SK-N-SH (cell line): ENCODE results near the gene PIGK. TPM values are rescaled to one million over a fixed set of nuclear protein-coding genes. Genes with fewer than 3 reads are reported as not detected.

Source experiments
- CTCF ChIA-PET: fragments of 300-600, 350-600 bp; formaldehyde crosslinking; extraction: SDS; loops from one replicate; lab custom pipeline; 2021; lab: Yijun Ruan, JAX
- POLR2A ChIA-PET: fragments of 350-600 bp; sonication (Branson Sonifier 250); formaldehyde crosslinking; extraction: SDS; loops from one replicate; lab custom pipeline; 2020; ENCODE audit warnings: antibody characterized with exemption, inconsistent platforms; lab: Yijun Ruan, JAX
- DNase-seq: peaks from one replicate; pipeline ENCODE4 v3.0.0; 2012
- H2AFZ ChIP-seq: fragments of 200-600 bp; sonication (generic); 2 replicates; pipeline ENCODE4 v1.8.1; 2016; ENCODE audit warnings: antibody characterized with exemption, mild to moderate bottlenecking, low read depth
- H3F3A ChIP-seq: fragments of 200-600 bp; sonication (generic); replicated peaks from 2 replicates; pipeline ENCODE3; 2016; ENCODE audit warnings: antibody characterized with exemption, mild to moderate bottlenecking; ENCODE audit not compliant: insufficient read depth
- H3K27ac ChIP-seq, 2 experiments: fragments of 200-500 bp in 1 of 2; fragments of 200-600 bp in 1 of 2; sonication (Bioruptor generic) in 1 of 2; sonication (generic), shearing (Covaris generic) in 1 of 2; 2 replicates each; pipeline versions ENCODE4 v1.5.1 to v1.6.1; 2014 to 2016; ENCODE audit warnings: low read depth in 2 of 2, inconsistent platforms in 1 of 2, low read length in 1 of 2, mild to moderate bottlenecking in 1 of 2, mixed read lengths in 1 of 2
- H3K27me3 ChIP-seq: fragments of 200-600 bp; sonication (generic), shearing (Covaris generic); 2 replicates; pipeline ENCODE4 v1.6.1; 2016; ENCODE audit warnings: mixed run types; ENCODE audit not compliant: insufficient read depth
- H3K36me3 ChIP-seq, 2 experiments: fragments of 200-500 bp in 1 of 2; fragments of 200-600 bp in 1 of 2; sonication (Bioruptor generic) in 1 of 2; sonication (generic) in 1 of 2; replicated peaks in 1 of 2; 2 replicates each; pipeline versions ENCODE3 to v1.5.1; 2014 to 2016; ENCODE audit warnings: low read length in 1 of 2, mild to moderate bottlenecking in 1 of 2; ENCODE audit not compliant: insufficient read depth in 2 of 2, control insufficient read depth in 1 of 2
- H3K4me1 ChIP-seq, 2 experiments: fragments of 200-500 bp in 1 of 2; fragments of 200-600 bp in 1 of 2; sonication (Bioruptor generic) in 1 of 2; sonication (generic), shearing (Covaris generic) in 1 of 2; 2 replicates each; pipeline versions ENCODE4 v1.5.1 to v1.6.1; 2014 to 2016; ENCODE audit warnings: low read depth in 1 of 2, low read length in 1 of 2, mixed run types in 1 of 2; ENCODE audit not compliant: insufficient read depth in 2 of 2, control insufficient read depth in 1 of 2
- H3K4me2 ChIP-seq: fragments of 200-600 bp; sonication (generic), shearing (Covaris generic); 2 replicates; pipeline ENCODE4 v1.6.1; 2017; ENCODE audit warnings: mixed run types
- H3K4me3 ChIP-seq, 2 experiments: fragments of 200-500 bp in 1 of 2; fragments of 200-600 bp in 1 of 2; sonication (Bioruptor generic) in 1 of 2; sonication (generic), shearing (Covaris generic) in 1 of 2; 2 replicates each; pipeline versions ENCODE4 v1.5.1 to v1.8.1; 2014 to 2016; ENCODE audit warnings: low read depth in 2 of 2, inconsistent platforms in 1 of 2, low read length in 1 of 2, mild to moderate bottlenecking in 1 of 2, mixed read lengths in 1 of 2, moderate library complexity in 1 of 2
- H3K79me2 ChIP-seq: fragments of 200-600 bp; sonication (generic); 2 replicates; pipeline ENCODE4 v1.8.1; 2017; ENCODE audit warnings: mild to moderate bottlenecking; ENCODE audit not compliant: insufficient read depth
- H3K9ac ChIP-seq: fragments of 200-600 bp; sonication (generic); 2 replicates; pipeline ENCODE4 v1.6.1; 2017; ENCODE audit warnings: mixed run types
- H3K9me2 ChIP-seq: fragments of 200-600 bp; sonication (generic); 2 replicates; pipeline ENCODE4 v1.6.1; 2017; ENCODE audit warnings: mixed run types
- H3K9me3 ChIP-seq: fragments of 200-600 bp; sonication (generic); 2 replicates; pipeline ENCODE4 v1.6.1; 2017; ENCODE audit warnings: mixed run types, mild to moderate bottlenecking, moderate library complexity
- H4K20me1 ChIP-seq: fragments of 200-600 bp; sonication (generic); 2 replicates; pipeline ENCODE4 v1.6.1; 2017; ENCODE audit warnings: mild to moderate bottlenecking, mixed run types; ENCODE audit not compliant: insufficient read depth
- CHD2 ChIP-seq: fragments of 150-350 bp; IDR thresholded peaks from 2 replicates; pipeline ENCODE4 v1.6.1; 2018; ENCODE audit warnings: low read length; ENCODE audit not compliant: partially characterized antibody
- EP300 ChIP-seq, 2 experiments: IDR thresholded peaks; 2 replicates each; pipeline versions ENCODE4 v1.4.0 to v1.6.1; 2012; ENCODE audit warnings: borderline replicate concordance in 1 of 2, low read depth in 1 of 2, low read length in 1 of 2
- FOSL2 ChIP-seq: IDR thresholded peaks from 2 replicates; pipeline ENCODE4 v1.4.0; 2012; ENCODE audit warnings: low read depth, mild to moderate bottlenecking, moderate library complexity, borderline replicate concordance
- FOXJ3 ChIP-seq: sonication (generic); formaldehyde crosslinking; IDR thresholded peaks from 2 replicates; pipeline ENCODE4 v1.5.1; 2020; ENCODE audit warnings: mild to moderate bottlenecking, missing genetic modification reagents
- GABPA ChIP-seq: IDR thresholded peaks from 2 replicates; pipeline ENCODE4 v1.4.0; 2012; ENCODE audit warnings: low read depth, mild to moderate bottlenecking
- GATA2 ChIP-seq: sonication (generic); formaldehyde crosslinking; IDR thresholded peaks from 2 replicates; pipeline ENCODE4 v1.5.0; 2020; ENCODE audit warnings: mild to moderate bottlenecking, missing genetic modification reagents
- NFIC ChIP-seq: IDR thresholded peaks from 2 replicates; pipeline ENCODE4 v1.4.0; 2012; ENCODE audit warnings: borderline replicate concordance
- POLR2AphosphoS5 ChIP-seq: IDR thresholded peaks from 2 replicates; pipeline ENCODE4 v1.6.1; 2012; ENCODE audit warnings: low read depth, low read length
- RAD21 ChIP-seq: IDR thresholded peaks from 2 replicates; pipeline ENCODE4 v1.6.1; 2012; ENCODE audit warnings: mild to moderate bottlenecking, low read length
- RCOR1 ChIP-seq: fragments of 150-350 bp; IDR thresholded peaks from 2 replicates; pipeline ENCODE4 v1.6.1; 2017; ENCODE audit warnings: antibody characterized with exemption, low read length
- RXRA ChIP-seq: IDR thresholded peaks from 2 replicates; pipeline ENCODE4 v1.4.0; 2012; ENCODE audit warnings: low read depth, mild to moderate bottlenecking, borderline replicate concordance
- SIN3A ChIP-seq: IDR thresholded peaks from 2 replicates; pipeline ENCODE4 v1.6.1; 2012; ENCODE audit warnings: low read depth, mild to moderate bottlenecking, low read length, moderate library complexity, borderline replicate concordance
- TAF1 ChIP-seq: IDR thresholded peaks from 2 replicates; pipeline ENCODE4 v1.6.1; 2012; ENCODE audit warnings: low read depth, mild to moderate bottlenecking, low read length, moderate library complexity, borderline replicate concordance
- TCF12 ChIP-seq: IDR thresholded peaks from 2 replicates; pipeline ENCODE4 v1.4.0; 2012
- TEAD4 ChIP-seq: IDR thresholded peaks from 2 replicates; pipeline ENCODE4 v1.4.0; 2012; ENCODE audit warnings: mild to moderate bottlenecking, borderline replicate concordance; ENCODE audit not compliant: insufficient read depth
- YY1 ChIP-seq: IDR thresholded peaks from 2 replicates; pipeline ENCODE4 v1.4.0; 2012; ENCODE audit warnings: low read depth, mild to moderate bottlenecking
- WGBS: methylation state at CpG from one replicate; pipeline ENCODE4 v1.1.6; 2017; ENCODE audit warnings: low lambda C conversion rate; 5-methylcytosine and 5-hydroxymethylcytosine counted together
- polyA plus RNA-seq, 3 experiments: library from polyadenylated mRNA; depleted of rRNA; stranded (reverse); fragments of >200 nt; gene quantifications; 2 replicates each; pipeline ENCODE4 v1.2.3, GENCODE V29; 2012
- TF ChIP-seq, protein P1 (sequence below): IDR thresholded peaks from 2 replicates; pipeline ENCODE4; 2012
- TF ChIP-seq, protein P2 (sequence below): fragments of 150-350 bp; IDR thresholded peaks from 2 replicates; pipeline ENCODE4 v1.6.1; 2016; ENCODE audit warnings: mild to moderate bottlenecking, low read depth, low read length
- TF ChIP-seq, protein P3 (sequence below): IDR thresholded peaks from 2 replicates; pipeline ENCODE4 v1.4.0; 2012; ENCODE audit warnings: low read depth
- TF ChIP-seq, protein P4 (sequence below): IDR thresholded peaks from 2 replicates; pipeline ENCODE4 v1.4.0; 2012; ENCODE audit warnings: low read depth, borderline replicate concordance

The PIGK gene
- polyA plus RNA-seq, 1 of the 3 experiments (the other 2 are of a cell fraction): 11.5 TPM

DNA sequence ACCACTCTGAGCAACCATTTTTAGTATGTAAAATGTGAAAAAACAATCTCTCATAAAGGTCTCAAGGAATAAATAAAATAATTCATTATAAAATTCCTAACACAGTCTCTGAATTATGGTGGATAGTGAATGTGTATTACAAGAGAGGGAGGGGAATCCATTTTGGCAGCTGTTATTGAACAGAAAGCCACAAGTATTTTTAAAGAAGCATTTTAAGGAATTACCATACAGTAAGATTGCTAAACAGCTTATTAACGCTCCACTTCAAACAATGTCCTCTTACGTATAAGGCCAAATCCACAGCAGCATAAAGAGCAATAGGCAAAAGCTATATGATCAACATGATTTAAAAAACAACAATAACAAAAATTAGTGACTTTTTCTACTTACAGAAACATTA, 18.4 kb downstream of the PIGK start (continued):
- TF ChIP-seq TAF1: no peak
- TF ChIP-seq TEAD4: no peak
- TF ChIP-seq, all 33 proteins: peak for 0

DNA sequence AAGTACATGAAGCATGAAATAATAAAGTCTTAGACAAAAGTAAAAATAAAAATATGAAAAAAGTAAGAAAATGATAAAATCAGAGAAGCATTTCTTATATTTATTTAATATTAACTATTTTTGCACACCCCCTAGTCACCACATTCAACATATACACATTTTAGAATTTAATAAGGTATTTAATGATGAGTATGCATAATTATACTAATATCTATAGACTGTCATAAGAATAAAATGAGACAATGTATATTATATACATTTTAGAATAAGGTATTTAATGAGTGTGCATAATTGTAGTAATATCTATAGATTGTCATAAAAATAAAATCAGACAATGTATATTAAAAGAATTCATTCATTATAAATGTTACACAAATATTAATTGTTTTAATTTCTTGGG, 18.9 kb downstream of the PIGK start:
- Histone ChIP-seq H3K36me3 (peaks cover 2 to 4% of the 10 kb centered on the region in 2 experiments), H3K4me1 (no peaks in the 10 kb centered on the region), H3K27ac (no peak overlapping the region)
- POLR2A ChIA-PET: no interaction called here
- TF ChIP-seq NFIC (no peak), YY1 (no peak), FOXJ3 (CRISPR knock-in tag) (no peak)
- TF ChIP-seq, protein P1, sequence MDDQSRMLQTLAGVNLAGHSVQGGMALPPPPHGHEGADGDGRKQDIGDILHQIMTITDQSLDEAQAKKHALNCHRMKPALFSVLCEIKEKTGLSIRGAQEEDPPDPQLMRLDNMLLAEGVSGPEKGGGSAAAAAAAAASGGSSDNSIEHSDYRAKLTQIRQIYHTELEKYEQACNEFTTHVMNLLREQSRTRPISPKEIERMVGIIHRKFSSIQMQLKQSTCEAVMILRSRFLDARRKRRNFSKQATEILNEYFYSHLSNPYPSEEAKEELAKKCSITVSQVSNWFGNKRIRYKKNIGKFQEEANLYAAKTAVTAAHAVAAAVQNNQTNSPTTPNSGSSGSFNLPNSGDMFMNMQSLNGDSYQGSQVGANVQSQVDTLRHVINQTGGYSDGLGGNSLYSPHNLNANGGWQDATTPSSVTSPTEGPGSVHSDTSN: no peak
- TF ChIP-seq, protein P2, sequence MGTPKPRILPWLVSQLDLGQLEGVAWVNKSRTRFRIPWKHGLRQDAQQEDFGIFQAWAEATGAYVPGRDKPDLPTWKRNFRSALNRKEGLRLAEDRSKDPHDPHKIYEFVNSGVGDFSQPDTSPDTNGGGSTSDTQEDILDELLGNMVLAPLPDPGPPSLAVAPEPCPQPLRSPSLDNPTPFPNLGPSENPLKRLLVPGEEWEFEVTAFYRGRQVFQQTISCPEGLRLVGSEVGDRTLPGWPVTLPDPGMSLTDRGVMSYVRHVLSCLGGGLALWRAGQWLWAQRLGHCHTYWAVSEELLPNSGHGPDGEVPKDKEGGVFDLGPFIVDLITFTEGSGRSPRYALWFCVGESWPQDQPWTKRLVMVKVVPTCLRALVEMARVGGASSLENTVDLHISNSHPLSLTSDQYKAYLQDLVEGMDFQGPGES: no peak
- TF ChIP-seq, protein P3, sequence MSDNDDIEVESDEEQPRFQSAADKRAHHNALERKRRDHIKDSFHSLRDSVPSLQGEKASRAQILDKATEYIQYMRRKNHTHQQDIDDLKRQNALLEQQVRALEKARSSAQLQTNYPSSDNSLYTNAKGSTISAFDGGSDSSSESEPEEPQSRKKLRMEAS: no peak
- TF ChIP-seq, all 33 proteins: peak for 0
- H2AFZ ChIP-seq: no peak overlapping the region
- H3K4me2 ChIP-seq: no peak overlapping the region
- CTCF ChIA-PET: no interaction called here
- no peaks in the 10 kb centered on the region for H3K79me2 ChIP-seq
- H3K9me3 ChIP-seq: peaks cover 7% of the 10 kb centered on the region; the same call in 1 of the 2 replicates
- no peak overlapping the region for H3K4me3 ChIP-seq
- no peaks in the 10 kb centered on the region for H3K27me3 ChIP-seq
- no peaks in the 10 kb centered on the region for H3F3A ChIP-seq
- H3K9ac ChIP-seq: no peak overlapping the region
- no peaks in the 10 kb centered on the region for H4K20me1 ChIP-seq
- H3K9me2 ChIP-seq: no peaks in the 10 kb centered on the region; the same call in 1 of the 2 replicates
- DNase-seq: no peak

DNA sequence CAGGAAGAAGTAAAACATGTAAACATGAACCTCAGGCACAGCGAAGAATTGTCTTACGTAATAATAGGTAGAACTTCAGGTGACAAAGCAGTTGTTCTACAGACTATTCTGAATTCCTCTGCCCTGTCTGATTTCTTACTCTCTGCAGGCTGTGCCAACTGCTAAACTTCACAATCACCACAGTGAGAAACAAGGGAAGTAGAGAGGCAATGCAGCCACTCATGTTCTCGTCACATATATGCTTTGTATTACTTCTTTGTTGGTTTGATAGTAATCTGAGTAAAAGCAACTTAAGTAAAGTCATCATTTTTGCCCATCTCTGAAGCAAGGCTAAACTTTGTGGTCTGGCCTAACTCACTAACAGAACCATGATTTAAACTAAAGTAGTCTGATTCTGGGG, 21.9 kb downstream of the PIGK start:
- Histone ChIP-seq H3K27me3 (no peaks in the 10 kb centered on the region), H2AFZ (no peak overlapping the region), H3K9ac (no peak overlapping the region), H3K9me3 (0 out of 2 replicates have a peak, but pooled peaks cover 4% of the 10 kb centered on the region), H4K20me1 (no peaks in the 10 kb centered on the region), H3K79me2 (no peaks in the 10 kb centered on the region), H3K4me2 (no peak overlapping the region), H3K4me3 (no peak overlapping the region), H3K4me1 (no peaks in the 10 kb centered on the region), H3F3A (peaks cover 6% of the 10 kb centered on the region), H3K36me3 (peaks cover 0 to 8% of the 10 kb centered on the region in 2 experiments), H3K27ac (no peak overlapping the region), H3K9me2 (no peaks in the 10 kb centered on the region; the same call in 1 of the 2 replicates)
- ChIA-PET POLR2A (no interaction called here), CTCF (no interaction called here)
- 98% methylated on average over 3 of the region's 3 CpGs for WGBS
- no peak for DNase-seq
- no peak for TF ChIP-seq YY1
- TF ChIP-seq NFIC: no peak
- TF ChIP-seq, protein P4, sequence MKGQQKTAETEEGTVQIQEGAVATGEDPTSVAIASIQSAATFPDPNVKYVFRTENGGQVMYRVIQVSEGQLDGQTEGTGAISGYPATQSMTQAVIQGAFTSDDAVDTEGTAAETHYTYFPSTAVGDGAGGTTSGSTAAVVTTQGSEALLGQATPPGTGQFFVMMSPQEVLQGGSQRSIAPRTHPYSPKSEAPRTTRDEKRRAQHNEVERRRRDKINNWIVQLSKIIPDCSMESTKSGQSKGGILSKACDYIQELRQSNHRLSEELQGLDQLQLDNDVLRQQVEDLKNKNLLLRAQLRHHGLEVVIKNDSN: no peak
- no peak for TF ChIP-seq POLR2AphosphoS5
- TF ChIP-seq EP300 (IDR thresholded peaks at IDR 0.05; ENCODE audit: borderline replicate concordance in 1 of 2, low read depth in 1 of 2, low read length in 1 of 2): no peak
- TF ChIP-seq RXRA: no peak
- no peak for TF ChIP-seq TCF12
- no peak for TF ChIP-seq GATA2 (CRISPR knock-in tag)
- TF ChIP-seq, protein P1: no peak
- no peak for TF ChIP-seq RCOR1
- TF ChIP-seq SIN3A: no peak
- no peak for TF ChIP-seq TEAD4
- TF ChIP-seq RAD21: no peak
- TF ChIP-seq CHD2: no peak
- TF ChIP-seq, protein P3: no peak
- no peak for TF ChIP-seq FOSL2
- TF ChIP-seq GABPA: no peak
